ENCODE measurements around the gene TBC1D14. TPM values are rescaled to one million over a fixed set of nuclear protein-coding genes. Genes with fewer than 3 reads are reported as not detected.

TBC1D14 gene
- total RNA-seq, 1 experiment from 2014 or later: 50.2 TPM

DNA sequence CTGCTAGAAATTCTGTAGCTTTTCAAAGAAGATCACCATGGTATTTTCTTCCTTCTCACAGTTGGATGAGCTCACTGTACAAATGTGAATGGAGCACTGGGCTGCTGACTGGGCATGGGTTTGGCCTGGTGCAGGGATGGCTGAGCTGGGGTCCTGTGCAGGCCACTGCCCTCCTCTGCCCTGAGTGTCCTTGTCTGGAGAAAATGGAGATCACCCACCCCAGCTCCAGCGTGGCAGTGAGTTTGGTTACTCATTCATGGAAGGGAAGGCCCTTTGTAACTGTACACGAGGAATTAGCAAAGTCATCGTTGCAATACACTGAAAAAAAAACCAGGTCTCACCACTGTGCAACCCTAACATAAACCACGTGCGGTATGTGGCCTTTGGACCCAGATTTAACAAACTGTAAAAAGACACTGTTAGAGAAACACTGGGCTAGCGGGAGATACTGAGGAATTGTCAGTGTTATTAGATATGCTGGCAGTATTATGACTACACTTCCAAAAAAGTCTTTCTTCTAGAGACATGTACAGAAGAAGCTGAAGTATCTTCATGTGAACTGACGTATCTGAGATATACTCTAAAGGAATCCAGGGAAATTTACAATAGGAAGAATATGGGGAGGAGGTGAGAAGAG lies 16.1 kb upstream of the TBC1D14 start:
- Histone ChIP-seq H2AFZ (ENCODE audit: low read length) (no peak overlapping the region), H3K79me1 (ENCODE audit: insufficient read depth, low read depth, low read length, poor library complexity, severe bottlenecking) (no peaks in the 10 kb centered on the region), H2BK20ac (ENCODE audit: low read depth, low read length, poor library complexity, severe bottlenecking) (no peak overlapping the region), H3K23ac (ENCODE audit: insufficient read length, low read depth, low read length) (no peak overlapping the region), H3K27ac (ENCODE audit: insufficient read length, low read depth, low read length) (no peak overlapping the region), H3K27me3 (ENCODE audit: insufficient read depth, low read length) (no peaks in the 10 kb centered on the region), H3K79me2 (ENCODE audit: insufficient read depth, low read length) (no peaks in the 10 kb centered on the region), H3K18ac (ENCODE audit: insufficient read length, low read depth, low read length) (no peak overlapping the region), H3K4me1 (ENCODE audit: insufficient read depth, low read length) (no peaks in the 10 kb centered on the region), H3T11ph (ENCODE audit: low read length) (no peak overlapping the region), H2AK5ac (ENCODE audit: insufficient read length, low read length) (no peak overlapping the region), H3K4me2 (ENCODE audit: insufficient read depth, insufficient read length, low read length) (no peak overlapping the region), H4K8ac (replicated peaks; ENCODE audit: insufficient read length, low read depth, low read length) (no peak overlapping the region), H3K9ac (ENCODE audit: extremely low read depth, insufficient read length, low read length) (no peak overlapping the region), H2BK12ac (ENCODE audit: insufficient read length, low read depth, low read length) (no peak overlapping the region), H3K9me3 (ENCODE audit: control insufficient read depth, low read depth, low read length) (no peaks in the 10 kb centered on the region), H4K91ac (ENCODE audit: insufficient read length, low read depth, low read length) (no peak overlapping the region), H2BK5ac (ENCODE audit: insufficient read length, low read length) (no peak overlapping the region), H2BK15ac (ENCODE audit: low read depth, low read length) (no peak overlapping the region), H3K14ac (ENCODE audit: insufficient read depth, low read length) (no peak overlapping the region), H3K4ac (ENCODE audit: low read depth, low read length) (no peak overlapping the region), H3K56ac (ENCODE audit: insufficient read length, low read depth, low read length) (no peak overlapping the region), H2BK120ac (ENCODE audit: low read depth, low read length, poor library complexity, severe bottlenecking) (no peak overlapping the region), H4K5ac (ENCODE audit: insufficient read length, low read depth, low read length) (no peak overlapping the region), H3K23me2 (ENCODE audit: insufficient read length, low read depth, low read length, poor library complexity, severe bottlenecking) (no peaks in the 10 kb centered on the region), H4K20me1 (ENCODE audit: control insufficient read depth, insufficient read depth, insufficient read length) (no peaks in the 10 kb centered on the region)
- H3K27ac Mint-ChIP-seq: no peak overlapping the region; a peak in 1 of 7 replicates
- peaks cover 6 to 9% (median 8%) of the 10 kb centered on the region in 3 experiments; a peak in 5 of 7 replicates for H3K36me3 Mint-ChIP-seq (ENCODE audit: insufficient read depth in 1 of 3, low read depth in 3 of 3)
- TF ChIP-seq, protein P1, sequence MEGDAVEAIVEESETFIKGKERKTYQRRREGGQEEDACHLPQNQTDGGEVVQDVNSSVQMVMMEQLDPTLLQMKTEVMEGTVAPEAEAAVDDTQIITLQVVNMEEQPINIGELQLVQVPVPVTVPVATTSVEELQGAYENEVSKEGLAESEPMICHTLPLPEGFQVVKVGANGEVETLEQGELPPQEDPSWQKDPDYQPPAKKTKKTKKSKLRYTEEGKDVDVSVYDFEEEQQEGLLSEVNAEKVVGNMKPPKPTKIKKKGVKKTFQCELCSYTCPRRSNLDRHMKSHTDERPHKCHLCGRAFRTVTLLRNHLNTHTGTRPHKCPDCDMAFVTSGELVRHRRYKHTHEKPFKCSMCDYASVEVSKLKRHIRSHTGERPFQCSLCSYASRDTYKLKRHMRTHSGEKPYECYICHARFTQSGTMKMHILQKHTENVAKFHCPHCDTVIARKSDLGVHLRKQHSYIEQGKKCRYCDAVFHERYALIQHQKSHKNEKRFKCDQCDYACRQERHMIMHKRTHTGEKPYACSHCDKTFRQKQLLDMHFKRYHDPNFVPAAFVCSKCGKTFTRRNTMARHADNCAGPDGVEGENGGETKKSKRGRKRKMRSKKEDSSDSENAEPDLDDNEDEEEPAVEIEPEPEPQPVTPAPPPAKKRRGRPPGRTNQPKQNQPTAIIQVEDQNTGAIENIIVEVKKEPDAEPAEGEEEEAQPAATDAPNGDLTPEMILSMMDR (conservative IDR thresholded peaks at IDR 0.05): no peak
- peaks cover 4% of the 10 kb centered on the region; the same call in 1 of the 2 replicates for H3K27me3 Mint-ChIP-seq (ENCODE audit: low read depth)
- H3K9me3 Mint-ChIP-seq: peaks cover 9 to 11% of the 10 kb centered on the region in 2 experiments; a peak in 4 of 5 replicates
- no peak overlapping the region for H3K4me3 Mint-ChIP-seq
- no CpG with 5 or more reads among the region's 7 CpGs for WGBS (ENCODE audit: extremely low coverage, insufficient read length, low lambda C conversion rate)
- DNase-seq: no peak
- peaks cover 0 to 10% of the 10 kb centered on the region in 2 experiments; a peak in 3 of 4 replicates for H3K4me1 Mint-ChIP-seq
